SK-N-MC (cell line): Measurements from ENCODE around the gene TCF12.

ENCODE experiments used
- EZH2 ChIP-seq: fragments of 200-600 bp; sonication (generic); IDR thresholded peaks from one replicate; pipeline ENCODE4 v1.6.1; 2017; ENCODE audit warnings: antibody characterized with exemption
- FOXP2 ChIP-seq: optimal IDR thresholded peaks from 2 replicates; pipeline ENCODE3; 2011; ENCODE audit warnings: mild to moderate bottlenecking, moderate library complexity; ENCODE audit not compliant: insufficient read depth; ENCODE audit errors: extremely low read length, control extremely low read depth
- POLR2AphosphoS5 ChIP-seq: IDR thresholded peaks from 2 replicates; pipeline ENCODE4 v1.6.1; 2012; ENCODE audit warnings: mild to moderate bottlenecking, low read depth, low read length, borderline replicate concordance

DNA sequence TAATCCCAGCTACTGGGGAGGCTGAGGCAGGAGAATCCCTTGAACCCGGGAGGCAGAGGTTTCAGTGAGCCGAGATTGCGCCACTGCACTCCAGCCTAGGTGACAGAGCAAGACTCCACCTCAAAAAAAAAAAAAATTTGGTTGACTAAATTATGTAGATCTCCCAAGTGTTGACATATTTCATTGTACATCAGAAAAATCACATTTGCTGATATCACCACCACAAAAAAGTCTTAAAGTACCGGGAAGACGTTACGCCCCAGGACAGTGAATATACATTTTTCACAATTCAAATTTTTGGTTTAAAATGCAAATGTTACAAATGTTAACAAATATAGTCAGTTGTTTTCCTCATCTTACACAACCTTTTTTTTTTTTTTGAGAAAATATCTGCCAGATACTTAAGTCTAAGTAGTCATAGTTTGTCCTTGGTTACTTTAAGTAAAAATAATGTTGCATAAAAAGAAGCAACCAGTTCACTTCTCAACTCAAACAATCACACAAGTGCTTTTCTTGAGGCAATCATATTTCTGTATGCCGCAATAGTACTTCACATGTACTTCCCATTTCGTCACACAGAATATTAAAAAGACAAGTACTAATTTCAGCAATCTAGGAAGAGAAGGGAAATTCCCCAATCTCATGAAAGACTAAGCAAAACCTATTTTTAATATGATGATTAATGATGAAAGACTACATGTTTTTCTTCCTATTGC lies 41.0 kb upstream of the TCF12 start:
- TF ChIP-seq EZH2 (no peak), POLR2AphosphoS5 (no peak), FOXP2 (no peak)
